ENCODE measurements around the gene WDR31.

The WDR31 gene

DNA sequence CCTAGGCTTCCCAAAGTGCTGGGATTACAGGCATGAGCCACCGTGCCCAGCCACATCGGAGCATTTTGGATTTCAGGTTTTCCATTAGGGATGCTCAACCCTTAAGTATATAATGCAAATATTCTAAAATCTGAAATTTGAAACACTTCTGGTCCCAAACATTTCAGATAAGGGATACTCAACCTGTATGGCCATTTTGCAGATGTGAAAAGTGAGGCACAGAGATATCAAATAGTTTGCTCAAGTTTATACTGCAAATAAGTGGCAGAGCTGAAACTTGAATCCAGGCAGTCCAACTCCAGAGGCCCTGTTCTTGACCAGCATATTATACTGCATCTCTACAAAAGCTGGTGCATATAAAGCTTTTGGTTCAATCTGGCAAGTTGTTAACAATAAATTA, 2.4 kb downstream of the WDR31 start:
- TF ChIP-seq, protein P1, sequence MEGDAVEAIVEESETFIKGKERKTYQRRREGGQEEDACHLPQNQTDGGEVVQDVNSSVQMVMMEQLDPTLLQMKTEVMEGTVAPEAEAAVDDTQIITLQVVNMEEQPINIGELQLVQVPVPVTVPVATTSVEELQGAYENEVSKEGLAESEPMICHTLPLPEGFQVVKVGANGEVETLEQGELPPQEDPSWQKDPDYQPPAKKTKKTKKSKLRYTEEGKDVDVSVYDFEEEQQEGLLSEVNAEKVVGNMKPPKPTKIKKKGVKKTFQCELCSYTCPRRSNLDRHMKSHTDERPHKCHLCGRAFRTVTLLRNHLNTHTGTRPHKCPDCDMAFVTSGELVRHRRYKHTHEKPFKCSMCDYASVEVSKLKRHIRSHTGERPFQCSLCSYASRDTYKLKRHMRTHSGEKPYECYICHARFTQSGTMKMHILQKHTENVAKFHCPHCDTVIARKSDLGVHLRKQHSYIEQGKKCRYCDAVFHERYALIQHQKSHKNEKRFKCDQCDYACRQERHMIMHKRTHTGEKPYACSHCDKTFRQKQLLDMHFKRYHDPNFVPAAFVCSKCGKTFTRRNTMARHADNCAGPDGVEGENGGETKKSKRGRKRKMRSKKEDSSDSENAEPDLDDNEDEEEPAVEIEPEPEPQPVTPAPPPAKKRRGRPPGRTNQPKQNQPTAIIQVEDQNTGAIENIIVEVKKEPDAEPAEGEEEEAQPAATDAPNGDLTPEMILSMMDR (conservative IDR thresholded peaks at IDR 0.05; ENCODE audit: control insufficient read depth, insufficient read depth, low read depth, low read length): no peak
- no peak for DNase-seq (ENCODE audit: low read depth)
- H3K4me3 ChIP-seq (ENCODE audit: control insufficient read depth, low read depth, low read length): no peak overlapping the region

DNA sequence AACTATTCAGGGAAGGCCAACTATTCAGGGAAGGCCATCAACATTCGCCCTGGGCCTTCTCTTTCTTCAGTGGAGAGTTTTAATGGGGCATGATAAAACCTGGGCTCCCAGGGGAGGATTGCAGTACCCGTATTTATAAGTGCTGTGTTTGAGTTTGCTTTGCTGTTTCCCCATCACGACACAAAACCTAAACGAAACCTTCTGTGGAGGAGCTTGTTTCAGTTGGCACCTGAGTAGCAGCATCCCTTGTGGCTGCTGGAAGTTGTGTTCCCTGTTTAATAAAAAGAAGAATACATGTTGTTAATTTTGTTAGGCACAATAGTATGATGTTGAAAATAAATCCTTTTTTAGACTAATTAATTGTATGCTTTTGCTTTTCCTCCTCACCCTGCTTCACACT, 8.3 kb downstream of the WDR31 start:
- no peak for DNase-seq (ENCODE audit: low read depth)
- no peak overlapping the region for H3K4me3 ChIP-seq (ENCODE audit: control insufficient read depth, low read depth, low read length)
- TF ChIP-seq, protein P1 (conservative IDR thresholded peaks at IDR 0.05; ENCODE audit: control insufficient read depth, insufficient read depth, low read depth, low read length): no peak

- no peak for DNase-seq (ENCODE audit: low read depth)
These were observed 11.9 kb downstream of the WDR31 start for GRCh38 chr9:113328045-113328782.

DNA sequence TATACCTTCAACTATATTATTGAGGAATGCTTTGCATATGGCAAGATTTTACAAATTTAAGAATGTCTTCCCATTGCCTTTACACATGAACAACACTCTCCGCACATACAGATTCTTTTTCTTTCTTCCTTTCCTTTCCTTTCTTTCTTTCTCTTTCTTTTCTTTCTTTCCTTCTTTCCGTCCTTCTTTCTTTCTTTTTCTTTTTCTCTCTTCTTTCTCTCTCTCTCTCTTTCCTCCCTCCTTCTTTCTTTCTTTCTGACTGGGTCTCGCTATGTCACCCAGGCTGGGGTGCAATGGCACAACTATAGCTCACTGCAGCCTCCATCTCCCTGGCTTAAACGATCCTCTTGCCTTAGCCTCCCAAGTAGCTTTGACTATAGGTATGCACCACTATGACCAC, 13.8 kb downstream of the WDR31 start:
- no peak overlapping the region for H3K4me3 ChIP-seq (ENCODE audit: control insufficient read depth, low read depth, low read length)
- TF ChIP-seq, protein P1 (conservative IDR thresholded peaks at IDR 0.05; ENCODE audit: control insufficient read depth, insufficient read depth, low read depth, low read length): no peak
- DNase-seq (ENCODE audit: low read depth): no peak

More at GRCh38 chr9:113328045-113328782, 11.9 kb downstream of the WDR31 start:
- TF ChIP-seq, protein P1 (conservative IDR thresholded peaks at IDR 0.05; ENCODE audit: control insufficient read depth, insufficient read depth, low read depth, low read length): no peak
- H3K4me3 ChIP-seq (ENCODE audit: control insufficient read depth, low read depth, low read length): no peak overlapping the region

GRCh38 chr9:113322671-113323070, 17.4 kb downstream of the WDR31 start:
- H3K4me3 ChIP-seq (ENCODE audit: control insufficient read depth, low read depth, low read length): no peak overlapping the region
- DNase-seq (ENCODE audit: low read depth): no peak
- TF ChIP-seq, protein P1 (conservative IDR thresholded peaks at IDR 0.05; ENCODE audit: control insufficient read depth, insufficient read depth, low read depth, low read length): no peak

GRCh38 chr9:113320051-113320450, 20.0 kb downstream of the WDR31 start:
- TF ChIP-seq, protein P1 (conservative IDR thresholded peaks at IDR 0.05; ENCODE audit: control insufficient read depth, insufficient read depth, low read depth, low read length): no peak
- DNase-seq (ENCODE audit: low read depth): no peak
- H3K4me3 ChIP-seq (ENCODE audit: control insufficient read depth, low read depth, low read length): no peak overlapping the region
